Fibroblast of lung (primary cell): ENCODE results near the gene CALD1. TPM values are rescaled to one million over a fixed set of nuclear protein-coding genes. Genes with fewer than 3 reads are reported as not detected.

ENCODE experiments used
- DNase-seq, 2 donors: peaks; one replicate each; pipeline versions ENCODE4 v3.0.0 to v3.0.0-alpha.2; 2010; ENCODE audit warnings: low read depth in 2 of 2
- H2AFZ ChIP-seq: 2 replicates; pipeline ENCODE4 v1.5.1; 2012; ENCODE audit warnings: low read length, control low read depth, inconsistent platforms
- H3K27ac ChIP-seq: 2 replicates; pipeline ENCODE4 v1.5.1; 2011; ENCODE audit warnings: low read length, control low read depth; ENCODE audit not compliant: insufficient read depth
- H3K27me3 ChIP-seq: 2 replicates; pipeline ENCODE4 v1.5.1; 2011; ENCODE audit warnings: mild to moderate bottlenecking, low read length; ENCODE audit not compliant: control insufficient read depth, insufficient read depth
- H3K36me3 ChIP-seq: 2 replicates; pipeline ENCODE4 v1.5.1; 2011; ENCODE audit warnings: low read length; ENCODE audit not compliant: control insufficient read depth, insufficient read depth
- H3K4me1 ChIP-seq: 2 replicates; pipeline ENCODE4 v1.5.1; 2011; ENCODE audit warnings: low read length; ENCODE audit not compliant: control insufficient read depth, insufficient read depth; ENCODE audit errors: extremely low read depth
- H3K4me2 ChIP-seq: 2 replicates; pipeline ENCODE4 v1.5.1; 2011; ENCODE audit warnings: low read length, control low read depth; ENCODE audit not compliant: insufficient read depth; ENCODE audit errors: extremely low read depth
- H3K4me3 ChIP-seq, 4 experiments: fragments of 200-600 bp in 1 of 4; sonication (generic) in 1 of 4; replicated peaks in 1 of 4; 2 replicates each; pipeline ENCODE4 v1.5.1; 2011 to 2016; ENCODE audit warnings: low read length in 4 of 4, low read depth in 3 of 4, mild to moderate bottlenecking in 3 of 4, control low read depth in 2 of 4, inconsistent platforms in 1 of 4, mixed read lengths in 1 of 4; ENCODE audit not compliant: insufficient read depth in 1 of 4; ENCODE audit errors: control extremely low read depth in 1 of 4
- H3K79me2 ChIP-seq: 2 replicates; pipeline ENCODE4 v1.5.1; 2012; ENCODE audit warnings: mild to moderate bottlenecking, low read length, inconsistent platforms; ENCODE audit not compliant: control insufficient read depth, insufficient read depth
- H3K9ac ChIP-seq: 2 replicates; pipeline ENCODE4 v1.5.1; 2011; ENCODE audit warnings: mild to moderate bottlenecking, low read length, control low read depth; ENCODE audit not compliant: insufficient read depth
- H3K9me3 ChIP-seq: 2 replicates; pipeline ENCODE4 v1.5.1; 2012; ENCODE audit warnings: low read depth, low read length; ENCODE audit not compliant: control insufficient read depth, insufficient read depth
- H4K20me1 ChIP-seq: 2 replicates; pipeline ENCODE4 v1.5.1; 2011; ENCODE audit warnings: low read length; ENCODE audit not compliant: control insufficient read depth, insufficient read depth; ENCODE audit errors: extremely low read depth
- EZH2 ChIP-seq: IDR thresholded peaks from 2 replicates; pipeline ENCODE4 v1.5.1; 2012; ENCODE audit warnings: low read length, control low read depth, mild to moderate bottlenecking; ENCODE audit errors: missing control alignments
- polyA plus RNA-seq, 2 donors: library from polyadenylated mRNA; depleted of rRNA in 1 of 2; stranded (reverse) in 1 of 2; unstranded in 1 of 2; fragments of >200 nt; gene quantifications; 2 replicates each; pipeline ENCODE4 v1.2.1, GENCODE V29; 2011 to 2012; ENCODE audit warnings: missing spikeins in 1 of 2
- total RNA-seq: library from RNA; depleted of rRNA; stranded (reverse); fragments of >200 nt; gene quantifications from 2 replicates; pipeline ENCODE4 v1.2.1, GENCODE V29; 2014
- TF ChIP-seq, protein P1 (sequence below), 2 donors: IDR thresholded peaks in 1 of 2; conservative IDR thresholded peaks in 1 of 2; 1 replicate in 1 of 2; 2 replicates in 1 of 2; pipeline ENCODE4 v1.5.1; 2011 to 2012; ENCODE audit warnings: low read length in 2 of 2, control low read depth in 1 of 2, inconsistent platforms in 1 of 2, low read depth in 1 of 2, mild to moderate bottlenecking in 1 of 2

The CALD1 gene
- total and polyA plus RNA-seq, 2 donors (not counting 1 experiment from before 2014, with no cell fraction given) = 343 to 1,187 TPM

DNA sequence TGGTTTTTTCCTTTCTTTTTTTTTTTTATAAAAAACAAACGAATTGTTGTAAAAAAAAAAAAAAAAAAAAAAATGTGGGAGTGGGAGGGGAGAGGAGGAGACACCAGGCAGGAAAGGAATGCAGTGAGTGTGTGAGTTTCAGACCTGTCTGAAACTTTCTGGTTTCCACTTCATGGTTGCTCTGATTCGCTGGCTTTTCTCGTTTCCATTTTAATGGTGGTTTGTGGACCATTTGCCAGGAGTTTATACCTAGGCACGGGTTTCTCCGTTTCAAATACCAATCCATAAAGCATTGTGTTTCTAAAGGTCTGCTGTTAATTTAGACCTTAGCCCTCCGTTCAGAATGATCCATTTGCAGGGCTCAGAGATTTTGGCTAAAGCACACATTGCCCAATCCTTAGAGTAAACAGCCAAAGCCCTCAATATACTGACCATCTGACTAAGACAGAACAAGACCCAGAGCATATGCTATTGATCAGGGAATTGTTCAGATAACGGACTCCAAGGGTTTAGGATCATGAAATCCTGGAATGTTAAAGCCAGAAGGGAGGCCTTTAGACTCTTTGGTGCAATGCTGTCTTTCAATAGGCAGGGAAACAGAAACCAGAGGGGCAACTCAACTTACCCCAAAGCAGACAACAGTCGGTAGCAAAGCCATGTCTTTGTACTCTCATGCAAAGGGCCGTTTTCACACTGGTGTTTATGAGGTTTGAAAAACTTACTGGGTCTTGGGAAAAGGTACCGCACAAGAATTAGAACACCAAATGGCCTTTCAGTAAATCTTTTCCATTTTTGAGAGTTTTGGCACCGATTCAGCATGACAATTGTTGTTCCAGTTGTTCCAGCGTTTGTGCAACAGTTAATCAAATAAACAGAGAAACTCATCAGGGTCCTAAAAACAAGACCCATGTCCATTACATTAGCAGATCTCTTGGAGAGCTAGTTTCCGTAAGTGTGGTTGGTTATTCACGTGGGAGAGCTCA lies 112.6 kb downstream of the CALD1 start:
- Histone ChIP-seq H3K27me3 (no peaks in the 10 kb centered on the region), H3K79me2 (peaks cover 80% of the 10 kb centered on the region), H3K9me3 (no peaks in the 10 kb centered on the region), H3K36me3 (no peaks in the 10 kb centered on the region), H3K9ac (peak overlapping the region; percentile 81), H2AFZ (no peak overlapping the region), H4K20me1 (no peaks in the 10 kb centered on the region), H3K4me3 (peak overlapping the region; percentile 62 to 94 (median 67)), H3K27ac (peak overlapping the region; percentile 91), H3K4me1 (peaks cover 13% of the 10 kb centered on the region), H3K4me2 (peak overlapping the region; percentile 84)
- peak; percentile 81 to 82 for DNase-seq
- TF ChIP-seq, protein P1, sequence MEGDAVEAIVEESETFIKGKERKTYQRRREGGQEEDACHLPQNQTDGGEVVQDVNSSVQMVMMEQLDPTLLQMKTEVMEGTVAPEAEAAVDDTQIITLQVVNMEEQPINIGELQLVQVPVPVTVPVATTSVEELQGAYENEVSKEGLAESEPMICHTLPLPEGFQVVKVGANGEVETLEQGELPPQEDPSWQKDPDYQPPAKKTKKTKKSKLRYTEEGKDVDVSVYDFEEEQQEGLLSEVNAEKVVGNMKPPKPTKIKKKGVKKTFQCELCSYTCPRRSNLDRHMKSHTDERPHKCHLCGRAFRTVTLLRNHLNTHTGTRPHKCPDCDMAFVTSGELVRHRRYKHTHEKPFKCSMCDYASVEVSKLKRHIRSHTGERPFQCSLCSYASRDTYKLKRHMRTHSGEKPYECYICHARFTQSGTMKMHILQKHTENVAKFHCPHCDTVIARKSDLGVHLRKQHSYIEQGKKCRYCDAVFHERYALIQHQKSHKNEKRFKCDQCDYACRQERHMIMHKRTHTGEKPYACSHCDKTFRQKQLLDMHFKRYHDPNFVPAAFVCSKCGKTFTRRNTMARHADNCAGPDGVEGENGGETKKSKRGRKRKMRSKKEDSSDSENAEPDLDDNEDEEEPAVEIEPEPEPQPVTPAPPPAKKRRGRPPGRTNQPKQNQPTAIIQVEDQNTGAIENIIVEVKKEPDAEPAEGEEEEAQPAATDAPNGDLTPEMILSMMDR (conservative IDR thresholded peaks at IDR 0.05 in 1 of 2, IDR thresholded peaks at IDR 0.05 in 1 of 2; ENCODE audit: low read depth in 1 of 2, low read length in 2 of 2) = no peak
- TF ChIP-seq EZH2 = no peak

DNA sequence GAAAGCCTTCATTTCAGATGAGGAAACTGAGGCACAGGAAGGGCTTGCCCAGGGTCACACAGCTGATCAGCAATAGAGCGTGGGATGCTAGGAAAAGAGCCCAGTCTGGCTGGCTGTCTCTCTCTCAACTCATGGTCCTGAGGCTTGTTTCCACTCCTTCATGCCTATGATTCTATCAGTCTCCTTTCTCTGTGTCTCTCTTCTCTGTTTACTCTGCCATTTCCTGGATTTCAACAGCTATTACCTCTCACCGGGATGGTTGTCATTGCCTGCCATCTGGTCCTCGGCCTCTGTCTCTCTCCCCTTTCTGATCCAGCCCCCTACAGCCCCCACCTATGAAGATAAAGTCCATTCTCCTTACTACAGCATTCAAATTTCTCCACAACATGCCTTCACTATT lies 113.5 kb downstream of the CALD1 start:
- Histone ChIP-seq H3K9me3 (no peaks in the 10 kb centered on the region), H3K9ac (no peak overlapping the region), H4K20me1 (no peaks in the 10 kb centered on the region), H3K4me3 (peak overlapping the region; percentile 62 to 94 (median 67)), H3K4me1 (peaks cover 5% of the 10 kb centered on the region), H3K36me3 (no peaks in the 10 kb centered on the region), H2AFZ (no peak overlapping the region), H3K4me2 (peak overlapping the region; percentile 84), H3K27me3 (no peaks in the 10 kb centered on the region), H3K27ac (peak overlapping the region; percentile 91), H3K79me2 (peaks cover 79% of the 10 kb centered on the region)
- no peak for DNase-seq
- TF ChIP-seq, protein P1 (conservative IDR thresholded peaks at IDR 0.05 in 1 of 2, IDR thresholded peaks at IDR 0.05 in 1 of 2; ENCODE audit: low read depth in 1 of 2, low read length in 2 of 2) = no peak
- no peak for TF ChIP-seq EZH2

DNA sequence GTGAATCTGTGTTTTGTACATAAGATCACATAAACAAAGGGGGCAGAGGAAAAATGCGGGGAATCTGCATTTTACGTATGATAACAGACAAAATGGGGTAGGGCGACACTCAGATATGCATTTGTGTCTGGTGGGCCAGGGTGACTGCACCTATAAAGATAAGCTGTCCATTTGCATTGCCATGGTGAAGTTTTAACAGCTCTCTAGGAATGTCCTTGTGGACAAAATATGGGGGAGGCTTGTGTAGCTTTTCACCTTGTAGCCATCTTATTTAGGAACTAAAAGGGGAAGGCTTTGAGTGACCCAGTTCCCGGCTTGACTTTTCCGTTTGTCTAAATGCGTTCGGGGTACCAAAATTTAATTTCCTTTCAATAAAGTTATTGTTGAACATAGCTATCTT lies 114.5 kb downstream of the CALD1 start:
- Histone ChIP-seq H3K9me3 (no peaks in the 10 kb centered on the region), H4K20me1 (no peaks in the 10 kb centered on the region), H3K9ac (no peak overlapping the region), H3K79me2 (peaks cover 76% of the 10 kb centered on the region), H3K36me3 (no peaks in the 10 kb centered on the region), H3K27me3 (no peaks in the 10 kb centered on the region), H2AFZ (no peak overlapping the region), H3K4me2 (peak overlapping the region; percentile 18), H3K4me3 (peak overlapping the region in 2 of 4 experiments; percentile 67 to 94), H3K4me1 (peaks cover 5% of the 10 kb centered on the region), H3K27ac (no peak overlapping the region)
- no peak for DNase-seq
- TF ChIP-seq, protein P1 (conservative IDR thresholded peaks at IDR 0.05 in 1 of 2, IDR thresholded peaks at IDR 0.05 in 1 of 2; ENCODE audit: low read depth in 1 of 2, low read length in 2 of 2) = no peak
- no peak for TF ChIP-seq EZH2
